ENCODE results near the gene KYNU.
"Not testable (repeated sequence)": the region's sequence is repeated elsewhere in the genome, so short reads cannot be mapped to it uniquely, and the experiment has no call there.

Gene KYNU

GRCh38 chr2:142872882-142873724 is 4.4 kb upstream of the KYNU start:
- no peak for DNase-seq

- no peak for DNase-seq
These were observed 3.6 kb upstream of the KYNU start for GRCh38 chr2:142873831-142874287.

- DNase-seq = no peak
These were observed 3.1 kb upstream of the KYNU start for GRCh38 chr2:142874293-142874814.

GRCh38 chr2:142875010-142875409 is 2.5 kb upstream of the KYNU start:
- DNase-seq = no peak

- DNase-seq = no peak
These were observed 1.8 kb upstream of the KYNU start for GRCh38 chr2:142875652-142876051.

GRCh38 chr2:142876423-142876822 is 1.0 kb upstream of the KYNU start:
- DNase-seq = no peak

- DNase-seq = no peak
These were observed 691 bp downstream of the KYNU start for GRCh38 chr2:142878031-142878678.

- DNase-seq = no peak
These were observed 1.7 kb downstream of the KYNU start for GRCh38 chr2:142879151-142879550.

- no peak for DNase-seq
These were observed 2.8 kb downstream of the KYNU start for GRCh38 chr2:142880279-142880678.

GRCh38 chr2:142881619-142882018 is 4.2 kb downstream of the KYNU start:
- no peak for DNase-seq

GRCh38 chr2:142882500-142882899 is 5.0 kb downstream of the KYNU start:
- not testable (repeated sequence) for DNase-seq

- DNase-seq = no peak
These were observed 6.1 kb downstream of the KYNU start for GRCh38 chr2:142883526-142883925.

- DNase-seq = no peak
These were observed 8.1 kb downstream of the KYNU start for GRCh38 chr2:142885543-142885942.

- DNase-seq = no peak
These were observed 15.3 kb downstream of the KYNU start for GRCh38 chr2:142892715-142893114.

- no peak for DNase-seq
These were observed 15.8 kb downstream of the KYNU start for GRCh38 chr2:142893241-142893640.

- no peak for DNase-seq
These were observed 20.3 kb downstream of the KYNU start for GRCh38 chr2:142897807-142898206.

- not testable (repeated sequence) for DNase-seq
These were observed 22.9 kb downstream of the KYNU start for GRCh38 chr2:142900327-142900726.

GRCh38 chr2:142901780-142902179 is 24.3 kb downstream of the KYNU start:
- no peak for DNase-seq

GRCh38 chr2:142903726-142904125 is 26.3 kb downstream of the KYNU start:
- DNase-seq = not testable (repeated sequence)

GRCh38 chr2:142907653-142908052 is 30.2 kb downstream of the KYNU start:
- DNase-seq = no peak

GRCh38 chr2:142914507-142915313 is 37.2 kb downstream of the KYNU start:
- no peak for DNase-seq

GRCh38 chr2:142915502-142915901 is 38.0 kb downstream of the KYNU start:
- DNase-seq = no peak

- no peak for DNase-seq
These were observed 41.2 kb downstream of the KYNU start for GRCh38 chr2:142918624-142919023.
